Loucy (cell line): ENCODE measurements around the gene CCDC178.

Experiments
- EZH2phosphoT487 ChIP-seq: fragments of 200-600 bp; IDR thresholded peaks from 2 replicates; pipeline ENCODE4 v1.6.1; 2018; ENCODE audit warnings: antibody characterized with exemption, mild to moderate bottlenecking, moderate library complexity, borderline replicate concordance
- TF ChIP-seq, protein P1 (sequence below): fragments of 200-600 bp; sonication (generic); conservative IDR thresholded peaks from 2 replicates; pipeline ENCODE4 v1.5.1; 2014; ENCODE audit warnings: mild to moderate bottlenecking, antibody characterized with exemption, low read length

DNA sequence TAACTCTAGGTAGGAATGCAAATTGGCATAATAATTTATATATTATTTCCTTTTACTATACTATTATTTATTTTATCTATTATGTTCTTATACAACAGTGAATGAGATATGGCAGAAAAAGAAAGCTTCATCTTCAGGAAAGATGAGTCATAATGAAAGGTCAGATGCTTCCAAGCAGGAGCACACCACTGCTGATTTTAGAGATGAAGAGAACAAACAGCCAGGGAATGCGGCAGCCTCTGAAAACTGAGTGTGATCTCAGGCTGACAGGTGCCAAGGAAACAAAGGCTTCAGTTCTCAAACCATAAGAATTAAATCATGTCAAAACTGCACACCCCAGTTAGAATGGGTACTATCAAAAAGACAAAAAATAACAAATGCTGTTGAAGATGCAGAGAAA is 149.0 kb downstream of the CCDC178 start:
- TF ChIP-seq, protein P1, sequence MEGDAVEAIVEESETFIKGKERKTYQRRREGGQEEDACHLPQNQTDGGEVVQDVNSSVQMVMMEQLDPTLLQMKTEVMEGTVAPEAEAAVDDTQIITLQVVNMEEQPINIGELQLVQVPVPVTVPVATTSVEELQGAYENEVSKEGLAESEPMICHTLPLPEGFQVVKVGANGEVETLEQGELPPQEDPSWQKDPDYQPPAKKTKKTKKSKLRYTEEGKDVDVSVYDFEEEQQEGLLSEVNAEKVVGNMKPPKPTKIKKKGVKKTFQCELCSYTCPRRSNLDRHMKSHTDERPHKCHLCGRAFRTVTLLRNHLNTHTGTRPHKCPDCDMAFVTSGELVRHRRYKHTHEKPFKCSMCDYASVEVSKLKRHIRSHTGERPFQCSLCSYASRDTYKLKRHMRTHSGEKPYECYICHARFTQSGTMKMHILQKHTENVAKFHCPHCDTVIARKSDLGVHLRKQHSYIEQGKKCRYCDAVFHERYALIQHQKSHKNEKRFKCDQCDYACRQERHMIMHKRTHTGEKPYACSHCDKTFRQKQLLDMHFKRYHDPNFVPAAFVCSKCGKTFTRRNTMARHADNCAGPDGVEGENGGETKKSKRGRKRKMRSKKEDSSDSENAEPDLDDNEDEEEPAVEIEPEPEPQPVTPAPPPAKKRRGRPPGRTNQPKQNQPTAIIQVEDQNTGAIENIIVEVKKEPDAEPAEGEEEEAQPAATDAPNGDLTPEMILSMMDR: no peak
- TF ChIP-seq EZH2phosphoT487: no peak
